Common myeloid progenitor, CD34-positive (primary cell): Measurements from ENCODE around the gene IMMP2L.

Source experiments
- CTCF ChIA-PET: fragments of 350-600 bp; sonication (Branson Sonifier 250); formaldehyde crosslinking; loops from one replicate; lab custom pipeline; 2021; ENCODE audit warnings: antibody characterized with exemption; lab: Charles Lee
- POLR2A ChIA-PET: fragments of 350-600 bp; sonication (Branson Sonifier 250); formaldehyde crosslinking; loops from one replicate; lab custom pipeline; 2021; ENCODE audit warnings: antibody characterized with exemption; lab: Charles Lee
- DNase-seq, 3 donors: peaks; one replicate each; pipeline versions ENCODE4 v3.0.0 to v3.0.0-alpha.2; 2013
- H3K27ac ChIP-seq, 2 experiments: 1 replicate in 1 of 2; 2 replicates in 1 of 2; pipeline ENCODE4 v1.7.0; 2013; ENCODE audit warnings: inconsistent platforms in 2 of 2, low read length in 2 of 2, mild to moderate bottlenecking in 2 of 2, low read depth in 1 of 2, moderate library complexity in 1 of 2; ENCODE audit not compliant: severe bottlenecking in 2 of 2, insufficient read depth in 1 of 2, poor library complexity in 1 of 2
- H3K27me3 ChIP-seq, 5 experiments: replicated peaks in 2 of 5; 1 replicate in 3 of 5; 2 replicates in 2 of 5; pipeline versions ENCODE4 v1.6.1 to v1.7.0; 2013; ENCODE audit warnings: low read length in 4 of 5, mild to moderate bottlenecking in 2 of 5, moderate library complexity in 2 of 5, inconsistent platforms in 1 of 5; ENCODE audit not compliant: insufficient read depth in 5 of 5, control insufficient read depth in 4 of 5
- H3K36me3 ChIP-seq, 4 experiments: 1 replicate in 2 of 4; 2 replicates in 2 of 4; pipeline versions ENCODE4 v1.6.1 to v1.7.0; 2013; ENCODE audit warnings: low read length in 3 of 4, control low read depth in 1 of 4, mild to moderate bottlenecking in 1 of 4; ENCODE audit not compliant: control insufficient read depth in 4 of 4, insufficient read depth in 4 of 4
- H3K4me1 ChIP-seq, 4 experiments: 1 replicate in 3 of 4; 2 replicates in 1 of 4; pipeline versions ENCODE4 v1.6.1 to v1.7.1; 2013; ENCODE audit warnings: low read length in 3 of 4, mild to moderate bottlenecking in 3 of 4, control low read depth in 1 of 4, inconsistent platforms in 1 of 4, moderate library complexity in 1 of 4; ENCODE audit not compliant: control insufficient read depth in 4 of 4, insufficient read depth in 4 of 4; ENCODE audit errors: control extremely low read depth in 1 of 4
- H3K4me3 ChIP-seq, 7 experiments: 1 replicate in 4 of 7; 2 replicates in 3 of 7; pipeline versions ENCODE4 v1.5.1 to v1.7.0; 2013; ENCODE audit warnings: mild to moderate bottlenecking in 7 of 7, low read length in 6 of 7, moderate library complexity in 6 of 7, inconsistent platforms in 2 of 7, low read depth in 2 of 7, control low read depth in 1 of 7; ENCODE audit not compliant: insufficient read depth in 4 of 7, control insufficient read depth in 1 of 7; ENCODE audit errors: extremely low read depth in 1 of 7
- H3K9me3 ChIP-seq, 5 experiments: 1 replicate in 4 of 5; 2 replicates in 1 of 5; pipeline versions ENCODE4 v1.6.1 to v1.7.1; 2013; ENCODE audit warnings: low read length in 4 of 5, mild to moderate bottlenecking in 2 of 5, inconsistent platforms in 1 of 5, low read depth in 1 of 5, moderate library complexity in 1 of 5; ENCODE audit not compliant: control insufficient read depth in 4 of 5, insufficient read depth in 2 of 5; ENCODE audit errors: control extremely low read depth in 1 of 5
- WGBS: methylation state at CpG from one replicate; pipeline ENCODE4 v1.1.5; 2013; ENCODE audit not compliant: insufficient coverage; 5-methylcytosine and 5-hydroxymethylcytosine counted together

Gene IMMP2L

GRCh38 chr7:110790992-110791391 lies 771.3 kb downstream of the IMMP2L start:
- DNase-seq, result no peak
- Histone ChIP-seq H3K36me3 (no peaks in the 10 kb centered on the region), H3K4me3 (no peak overlapping the region), H3K4me1 (no peaks in the 10 kb centered on the region), H3K27ac (no peak overlapping the region), H3K9me3 (no peaks in the 10 kb centered on the region), H3K27me3 (no peaks in the 10 kb centered on the region)
- POLR2A ChIA-PET, result interaction anchor here (0.5 kb wide), 1 partner anchor 60 kb away, joined by 4 read pairs; no protein-coding TSS in a partner anchor
- CTCF ChIA-PET, result no interaction called here

GRCh38 chr7:110786328-110786965 lies 775.8 kb downstream of the IMMP2L start:
- ChIA-PET CTCF (no interaction called here), POLR2A (no interaction called here)
- Histone ChIP-seq H3K9me3 (no peaks in the 10 kb centered on the region), H3K4me1 (no peaks in the 10 kb centered on the region), H3K27me3 (no peaks in the 10 kb centered on the region), H3K36me3 (no peaks in the 10 kb centered on the region), H3K27ac (no peak overlapping the region), H3K4me3 (no peak overlapping the region)
- WGBS, result 100% methylated on average over 2 of the region's 3 CpGs
- no peak for DNase-seq

GRCh38 chr7:110784749-110785148 lies 777.5 kb downstream of the IMMP2L start:
- Histone ChIP-seq H3K27me3 (no peaks in the 10 kb centered on the region), H3K9me3 (no peaks in the 10 kb centered on the region), H3K27ac (no peak overlapping the region), H3K4me3 (no peak overlapping the region), H3K36me3 (no peaks in the 10 kb centered on the region), H3K4me1 (no peaks in the 10 kb centered on the region)
- POLR2A ChIA-PET, result no interaction called here
- no CpG with 5 or more reads among the region's 1 CpG for WGBS
- CTCF ChIA-PET, result no interaction called here
- DNase-seq, result no peak

GRCh38 chr7:110780712-110781111 lies 781.6 kb downstream of the IMMP2L start:
- CTCF ChIA-PET, result no interaction called here
- POLR2A ChIA-PET, result no interaction called here

GRCh38 chr7:110779339-110779738 lies 783.0 kb downstream of the IMMP2L start:
- no peak for DNase-seq
- POLR2A ChIA-PET, result no interaction called here
- Histone ChIP-seq H3K27me3 (no peaks in the 10 kb centered on the region), H3K36me3 (no peaks in the 10 kb centered on the region), H3K9me3 (no peaks in the 10 kb centered on the region), H3K27ac (no peak overlapping the region), H3K4me1 (no peaks in the 10 kb centered on the region), H3K4me3 (no peak overlapping the region)
- WGBS, result 100% methylated on average over 1 of the region's 3 CpGs
- CTCF ChIA-PET, result no interaction called here

More at GRCh38 chr7:110780712-110781111, 781.6 kb downstream of the IMMP2L start:
- H3K4me3 ChIP-seq, result no peak overlapping the region
- no peaks in the 10 kb centered on the region for H3K9me3 ChIP-seq
- no peaks in the 10 kb centered on the region for H3K4me1 ChIP-seq
- H3K27ac ChIP-seq, result no peak overlapping the region
- DNase-seq, result no peak
- H3K36me3 ChIP-seq, result no peaks in the 10 kb centered on the region
- H3K27me3 ChIP-seq, result no peaks in the 10 kb centered on the region

- Histone ChIP-seq H3K27me3 (no peaks in the 10 kb centered on the region), H3K9me3 (no peaks in the 10 kb centered on the region), H3K4me3 (no peak overlapping the region), H3K36me3 (no peaks in the 10 kb centered on the region), H3K4me1 (no peaks in the 10 kb centered on the region), H3K27ac (no peak overlapping the region)
- POLR2A ChIA-PET, result no interaction called here
- no CpG with 5 or more reads among the region's 2 CpGs for WGBS
- DNase-seq, result no peak
- CTCF ChIA-PET, result no interaction called here
Measured at GRCh38 chr7:110775046-110775445, 787.2 kb downstream of the IMMP2L start.

- Histone ChIP-seq H3K9me3 (no peaks in the 10 kb centered on the region), H3K27me3 (no peaks in the 10 kb centered on the region), H3K4me1 (no peaks in the 10 kb centered on the region), H3K27ac (no peak overlapping the region), H3K4me3 (no peak overlapping the region), H3K36me3 (no peaks in the 10 kb centered on the region)
- ChIA-PET POLR2A (no interaction called here), CTCF (no interaction called here)
- no peak for DNase-seq
- WGBS, result no CpG with 5 or more reads among the region's 1 CpG
Measured at GRCh38 chr7:110774071-110774470, 788.2 kb downstream of the IMMP2L start.
